ENCODE results near the gene AKR1D1.
A peak's percentile ranks its signal among the peaks of the same experiment; 100 is the strongest.
"Not testable (repeated sequence)": the region's sequence is repeated elsewhere in the genome, so short reads cannot be mapped to it uniquely, and the experiment has no call there.

Gene AKR1D1

DNA sequence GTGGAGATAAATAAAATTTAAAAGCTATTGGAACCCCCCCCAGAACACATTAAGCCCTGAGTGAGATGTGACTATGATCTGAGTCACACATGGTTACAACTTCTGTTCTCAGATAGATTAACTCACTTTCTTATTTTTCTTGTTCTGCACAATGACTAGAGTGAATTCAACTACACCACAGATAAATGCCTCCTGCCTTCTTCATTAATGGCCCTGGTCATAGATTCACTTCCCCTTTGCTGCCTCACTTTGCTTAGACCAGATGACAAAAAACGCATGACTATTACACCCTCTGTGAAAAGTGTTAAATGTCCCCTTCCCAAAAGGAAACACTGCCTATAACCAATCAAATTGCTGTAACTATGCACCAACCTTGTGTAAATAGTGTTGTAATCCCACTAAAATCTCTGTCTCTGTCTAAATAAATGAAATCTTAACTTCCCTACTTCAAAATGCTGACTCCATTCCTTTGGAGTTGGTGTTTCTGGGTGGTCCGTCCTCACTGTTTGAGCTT, 49.4 kb downstream of the AKR1D1 start:
- peak; percentile 0 for DNase-seq

DNA sequence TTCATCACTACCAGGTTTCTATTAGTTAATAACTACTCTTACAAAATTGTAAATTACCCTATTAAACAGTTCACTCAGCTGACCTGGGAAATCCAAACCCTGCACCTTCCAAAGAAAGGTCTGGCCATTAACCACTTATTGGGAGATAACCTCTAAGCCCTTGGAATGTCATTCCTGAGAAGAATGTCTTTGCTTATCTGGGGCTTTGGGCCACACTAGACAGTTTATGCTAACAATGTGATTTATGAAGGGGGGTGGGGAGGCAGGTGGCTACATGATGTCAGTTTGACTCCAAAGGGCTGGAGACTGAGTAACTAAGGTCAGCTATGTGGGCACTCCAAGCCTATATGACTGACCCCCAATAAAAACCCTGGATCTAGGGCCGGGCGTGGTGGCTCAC, 50.7 kb downstream of the AKR1D1 start:
- no peak for DNase-seq

DNA sequence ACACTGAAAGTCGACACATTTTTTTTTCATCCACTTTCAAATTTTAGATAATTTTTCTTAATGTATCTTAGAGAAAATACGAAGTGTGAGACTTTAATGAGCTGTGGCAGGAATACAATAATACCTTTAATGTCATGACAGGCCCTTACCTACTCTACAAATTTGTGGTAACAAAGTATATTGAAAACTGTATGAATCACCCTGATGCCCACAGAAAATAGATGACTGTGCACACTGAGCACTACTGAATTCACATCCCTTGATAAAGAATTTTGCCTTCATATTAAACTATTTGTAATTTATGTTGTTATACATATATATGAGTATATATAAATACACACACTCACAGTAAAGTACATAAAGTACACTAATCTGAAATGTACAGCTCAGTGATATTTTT, 51.7 kb downstream of the AKR1D1 start:
- no peak for DNase-seq

DNA sequence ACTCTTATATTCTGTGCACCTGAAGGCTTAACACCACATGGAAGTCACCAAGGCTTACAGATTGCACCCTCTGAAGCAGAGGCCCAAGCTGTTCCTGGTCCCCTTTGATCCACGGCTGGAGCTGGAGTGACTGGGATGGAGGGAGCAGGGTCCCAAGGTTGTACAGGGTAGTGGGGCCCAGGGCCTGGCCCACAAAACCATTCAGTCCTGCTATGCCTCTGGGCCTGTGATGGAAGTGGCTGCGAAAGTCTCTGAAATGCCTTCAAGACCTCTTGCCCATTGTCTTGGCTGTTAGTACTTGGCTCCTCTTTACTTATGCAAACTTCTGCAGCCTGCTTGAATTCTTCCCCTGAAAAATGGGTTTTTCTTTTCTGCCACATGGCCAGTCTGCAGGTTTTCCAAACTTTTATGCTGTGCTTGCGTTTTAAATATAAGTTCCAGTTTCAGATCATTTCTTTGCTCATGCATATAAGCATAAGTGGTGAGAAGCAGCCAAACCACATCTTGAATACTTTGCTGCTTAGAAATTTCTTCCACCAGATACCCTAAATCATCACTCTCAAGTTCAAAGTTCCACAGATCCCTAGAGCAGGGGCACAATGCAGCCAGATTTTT, 53.4 kb downstream of the AKR1D1 start:
- no peak for DNase-seq

DNA sequence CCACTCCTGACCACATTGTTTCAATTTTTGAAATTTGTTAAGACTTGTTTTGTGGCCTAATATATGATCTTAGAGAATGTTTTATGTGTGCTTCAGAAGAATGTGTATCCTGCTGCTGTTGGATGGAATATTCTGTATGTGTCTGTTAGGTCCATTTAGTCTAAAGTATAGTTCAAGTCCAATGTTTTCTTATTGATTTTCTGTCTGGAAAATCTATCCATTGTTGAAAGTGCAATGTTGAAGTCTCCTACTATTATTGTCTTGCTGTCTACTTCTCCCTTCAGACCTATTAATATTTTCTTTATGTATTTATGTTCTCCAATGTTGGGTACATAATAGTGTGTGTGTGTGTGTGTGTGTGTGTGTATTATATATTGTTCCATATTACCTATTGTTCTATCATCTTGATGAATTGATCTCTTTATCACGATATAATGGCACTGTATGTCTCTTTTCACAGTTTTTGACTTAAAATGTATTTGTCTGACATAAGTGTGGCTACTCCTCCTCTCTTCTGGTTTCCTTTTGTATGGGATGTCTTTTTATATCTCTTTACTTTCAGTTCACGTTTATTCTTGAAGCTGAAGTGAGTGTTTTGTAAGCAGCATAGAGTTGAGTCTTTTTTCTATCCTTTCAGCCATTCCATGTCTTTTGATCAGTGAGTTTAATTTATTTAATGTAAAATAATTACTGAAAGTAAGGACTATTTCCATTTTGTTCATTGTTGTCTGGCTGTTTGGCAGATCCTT, 61.3 kb downstream of the AKR1D1 start:
- DNase-seq: no peak

DNA sequence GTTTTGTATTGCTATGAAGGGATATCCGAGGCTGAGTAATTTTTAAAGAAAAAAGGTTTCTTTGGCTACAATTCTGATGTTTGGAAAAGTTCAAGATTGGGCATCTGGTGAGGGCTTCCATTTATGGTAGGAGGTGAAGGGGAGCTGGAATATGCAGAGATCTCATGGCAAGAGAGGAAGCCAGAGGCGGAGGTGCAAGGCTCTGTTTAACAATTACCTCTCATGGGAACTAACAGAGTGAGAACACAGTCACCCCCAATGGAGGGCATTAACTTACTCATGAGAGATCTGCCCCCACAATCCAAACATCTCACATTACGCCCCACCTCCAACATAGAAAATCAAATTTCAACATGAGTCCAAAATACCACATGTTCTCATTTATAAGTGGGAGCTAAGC, 62.0 kb downstream of the AKR1D1 start:
- DNase-seq: no peak

DNA sequence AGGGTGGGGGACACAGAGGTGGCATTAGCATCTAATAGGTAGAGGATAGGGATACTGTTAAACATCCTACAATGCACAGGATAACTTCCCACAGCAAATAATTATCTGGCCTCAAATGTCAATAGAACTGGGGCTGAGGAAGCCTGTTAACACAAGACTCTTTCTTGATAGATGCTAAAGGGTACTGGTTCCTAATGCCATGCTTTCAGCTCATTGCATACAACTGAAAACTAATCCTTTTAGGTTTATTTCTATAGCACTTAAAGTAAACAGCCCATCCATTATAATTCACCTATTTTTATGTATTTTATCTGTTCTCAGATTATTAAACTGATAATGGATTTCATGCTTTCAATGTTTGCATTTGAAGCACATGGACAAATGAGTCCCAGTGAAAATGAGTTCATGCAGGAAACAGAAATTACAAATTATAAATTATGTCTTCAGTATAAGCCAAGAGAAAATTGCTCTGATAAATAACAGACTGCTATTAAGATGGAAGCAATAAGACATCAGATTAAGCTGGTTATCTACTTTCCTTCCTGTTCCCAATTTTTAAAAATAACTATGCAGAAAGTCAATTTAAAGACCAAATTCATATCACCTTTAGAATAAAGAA, 66.4 kb downstream of the AKR1D1 start:
- no peak for DNase-seq

DNA sequence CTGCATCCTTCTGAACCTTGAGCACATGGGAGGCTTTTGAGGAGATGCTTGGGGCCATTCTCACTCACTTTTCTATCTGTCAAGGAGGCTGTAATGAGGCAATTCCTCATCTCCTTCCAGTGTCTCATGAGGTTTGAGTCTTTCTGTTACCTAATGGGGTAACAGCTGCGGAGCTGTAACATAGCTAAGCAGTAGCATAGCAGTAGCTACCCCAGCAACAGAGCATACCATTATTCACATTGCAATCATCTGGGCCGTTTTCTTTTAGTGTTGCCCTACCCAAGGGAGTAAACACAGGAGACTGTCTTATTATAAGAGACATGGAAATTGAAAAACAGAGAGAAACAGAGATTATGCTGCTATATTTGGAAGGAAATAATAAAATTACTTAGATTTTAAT, 68.7 kb downstream of the AKR1D1 start:
- DNase-seq: no peak

DNA sequence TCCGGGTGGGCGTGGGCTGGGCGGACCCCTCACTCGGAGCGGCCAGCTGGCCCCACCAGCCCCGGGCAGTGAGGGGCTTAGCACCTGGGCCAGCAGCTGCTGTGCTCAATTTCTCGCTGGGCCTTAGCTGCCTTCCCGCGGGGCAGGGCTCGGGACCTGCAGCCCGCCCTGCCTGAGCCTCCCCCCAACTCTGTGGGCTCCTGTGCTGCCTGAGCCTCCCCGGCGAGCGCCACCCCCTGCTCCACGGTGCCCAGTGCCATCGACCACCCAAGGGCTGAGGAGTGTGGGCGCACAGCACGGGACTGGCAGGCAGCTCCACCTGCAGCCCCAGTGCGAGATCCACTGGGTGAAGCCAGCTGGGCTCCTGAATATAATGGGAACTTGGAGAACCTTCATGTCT, 70.0 kb downstream of the AKR1D1 start:
- not testable (repeated sequence) for DNase-seq

DNA sequence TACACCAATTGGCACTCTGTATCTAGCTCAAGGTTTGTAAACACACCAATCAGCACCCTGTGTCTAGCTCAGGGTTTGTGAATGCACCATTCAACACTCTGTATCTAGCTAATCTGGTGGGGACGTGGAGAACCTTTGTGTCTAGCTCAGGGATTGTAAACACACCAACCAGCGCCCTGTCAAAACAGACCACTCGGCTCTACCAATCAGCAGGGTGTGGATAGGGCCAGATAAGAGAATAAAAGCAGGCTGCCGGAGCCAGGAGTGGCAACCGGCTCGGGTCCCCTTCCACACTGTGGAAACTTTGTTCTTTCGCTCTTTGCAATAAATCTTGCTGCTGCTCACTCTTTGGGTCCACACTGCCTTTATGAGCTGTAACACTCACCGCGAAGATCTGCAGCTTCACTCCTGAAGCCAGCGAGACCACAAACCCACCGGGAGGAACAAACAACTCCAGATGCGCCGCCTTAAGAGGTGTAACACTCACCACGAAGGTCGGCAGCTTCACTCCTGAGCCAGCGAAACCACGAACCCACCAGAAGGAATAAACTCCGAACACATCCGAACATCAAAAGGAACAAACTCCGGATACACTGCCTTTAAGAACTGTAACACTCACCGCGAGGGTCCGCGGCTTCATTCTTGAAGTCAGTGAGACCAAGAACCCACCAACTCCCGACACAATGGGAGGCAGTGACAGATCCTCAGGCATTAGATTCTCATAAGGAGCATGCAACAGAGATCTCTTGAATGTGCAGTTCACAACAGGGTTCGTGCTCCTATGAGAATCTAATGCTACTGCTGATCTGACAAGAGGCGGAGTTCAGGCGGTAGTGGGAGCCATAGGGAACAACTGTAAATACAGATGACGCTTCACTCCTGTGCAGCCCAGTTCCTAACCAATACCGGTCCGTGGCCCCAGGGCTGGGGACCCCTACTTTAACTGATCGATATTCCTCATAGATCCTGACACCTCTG, 70.8 kb downstream of the AKR1D1 start:
- DNase-seq: not testable (repeated sequence)

DNA sequence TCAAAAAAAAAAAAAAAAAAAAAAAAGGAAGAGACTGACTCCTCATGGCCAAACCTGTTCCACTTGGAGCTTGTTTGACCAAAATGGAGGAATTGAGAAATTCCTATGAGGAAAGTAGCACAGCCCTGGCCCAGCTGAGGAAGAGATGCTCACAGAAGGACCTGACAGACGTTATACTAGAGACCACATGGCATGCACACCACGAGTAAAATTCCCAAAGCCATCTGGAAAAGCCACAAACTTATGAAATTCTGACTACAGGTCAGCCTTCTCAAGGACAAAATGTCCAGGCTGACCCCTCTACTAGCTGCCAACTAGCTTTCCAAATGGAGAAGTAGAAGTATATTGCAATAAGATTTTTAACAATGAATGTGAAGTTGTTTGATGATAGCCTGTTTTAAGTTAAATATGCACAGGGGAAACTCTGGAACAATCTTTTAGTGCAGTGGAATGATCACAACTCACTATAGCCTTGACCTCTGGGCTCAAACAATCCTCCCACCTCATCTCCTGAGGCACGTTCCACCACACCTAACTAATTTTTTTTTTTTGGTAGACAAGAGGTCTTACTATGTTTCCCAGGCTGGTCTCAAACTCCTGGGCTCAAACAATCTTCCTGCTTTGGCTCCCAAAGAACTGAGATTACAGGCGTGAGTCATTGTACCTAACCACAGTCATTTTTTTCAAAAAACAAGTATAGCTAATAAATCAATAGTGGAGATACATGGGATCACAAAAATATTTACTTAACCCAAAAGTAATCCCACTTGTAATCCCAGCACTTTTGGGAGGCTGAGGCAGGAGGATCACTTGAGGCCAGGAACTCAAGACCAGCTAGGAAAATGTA, 75.7 kb downstream of the AKR1D1 start:
- DNase-seq: no peak

DNA sequence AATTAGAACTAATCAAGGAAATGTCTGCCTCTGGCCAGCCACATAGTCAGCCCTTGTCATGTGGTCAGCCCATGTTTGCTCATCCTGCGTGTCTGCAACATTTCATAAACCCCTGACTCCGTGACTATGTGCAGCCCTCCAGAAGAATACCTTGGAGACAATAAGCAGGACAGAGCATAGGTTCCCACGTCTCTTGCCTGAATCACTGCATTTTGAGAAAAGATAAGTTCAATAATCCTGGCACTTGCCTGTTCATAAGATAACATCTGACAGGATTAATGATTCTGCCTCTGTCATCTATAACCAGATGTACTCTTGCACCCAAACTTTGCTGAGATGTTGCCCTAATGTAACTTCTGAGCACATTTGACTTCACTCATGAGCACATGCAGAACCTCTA, 78.4 kb downstream of the AKR1D1 start:
- DNase-seq: no peak

DNA sequence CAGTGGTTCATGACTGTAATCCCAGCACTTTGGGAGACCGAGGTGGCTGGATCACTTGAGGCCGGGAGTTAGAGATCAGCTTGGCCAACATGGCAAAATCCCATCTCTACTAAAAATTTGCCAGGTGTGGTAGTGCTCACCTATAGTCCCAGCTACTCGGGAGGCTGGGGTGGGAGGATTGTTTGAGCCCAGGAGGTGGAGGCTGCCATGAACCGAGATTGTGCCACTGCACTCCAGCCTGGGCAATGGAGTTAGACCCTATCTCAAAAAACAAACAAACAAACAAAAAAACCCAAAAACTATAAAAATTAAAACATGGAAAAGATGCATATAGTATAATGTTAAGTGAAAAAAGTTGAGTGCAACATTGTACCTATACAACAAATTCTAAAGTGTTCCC, 81.4 kb downstream of the AKR1D1 start:
- DNase-seq: no peak

DNA sequence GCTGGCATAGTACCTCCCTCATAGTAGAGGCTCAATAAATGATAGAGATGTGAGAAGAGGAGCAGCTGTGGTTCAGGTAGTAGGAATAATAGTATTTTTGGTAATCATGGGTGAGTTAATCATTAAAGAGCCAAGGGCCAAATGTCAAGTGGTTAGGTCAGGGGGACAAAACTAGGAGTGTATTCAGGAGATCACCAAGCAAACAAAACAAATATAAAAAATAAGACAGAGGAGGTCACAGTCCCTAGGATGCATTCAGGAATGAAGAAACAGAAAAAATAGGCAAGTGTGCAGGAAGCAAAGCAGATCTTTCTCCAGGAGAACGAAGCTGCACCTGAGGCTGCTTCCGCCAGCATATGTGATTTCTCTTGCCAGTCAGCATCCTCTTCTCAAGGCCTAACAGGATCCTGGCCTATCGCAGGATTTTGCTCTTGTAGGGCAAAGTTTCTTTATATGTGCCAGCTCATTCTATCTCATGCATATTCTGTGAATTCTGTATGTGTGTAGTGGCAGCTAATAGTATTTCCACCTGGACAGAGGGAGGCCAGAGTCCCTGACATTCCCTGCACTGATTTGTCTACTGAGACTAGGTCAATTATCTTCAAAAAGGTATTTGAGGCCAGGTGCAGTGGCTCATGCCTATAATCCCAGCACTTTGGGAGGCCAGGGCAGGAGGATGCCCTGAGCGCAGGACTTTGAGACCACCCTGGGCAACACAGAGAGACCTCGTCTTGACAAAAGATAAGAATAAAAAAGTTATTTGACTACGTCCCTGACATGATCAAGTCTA, 82.7 kb downstream of the AKR1D1 start:
- DNase-seq: no peak

DNA sequence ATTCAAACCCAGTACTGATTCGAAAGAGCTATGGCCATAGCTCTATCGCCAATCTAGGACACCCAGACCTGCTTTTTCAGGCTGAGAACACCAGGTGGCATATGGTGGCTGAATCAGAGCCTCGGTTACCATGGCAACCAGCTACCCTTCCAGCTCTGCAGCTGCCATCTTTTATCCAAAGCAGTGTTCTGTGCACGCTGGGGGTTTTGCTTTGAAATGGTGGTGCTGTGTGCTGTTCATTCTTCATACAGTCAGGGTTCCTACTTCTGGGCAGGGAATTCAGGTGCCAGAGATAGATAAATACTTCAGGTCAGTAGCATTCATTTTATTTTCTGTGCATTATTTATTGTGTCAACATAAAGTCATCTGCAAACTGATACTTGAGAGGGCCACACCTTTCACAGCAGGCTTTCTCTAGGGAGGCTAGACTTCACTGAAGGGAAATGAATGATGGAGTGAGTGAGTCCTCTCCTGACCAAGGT, 85.4 kb downstream of the AKR1D1 start:
- DNase-seq: peak; percentile 84

DNA sequence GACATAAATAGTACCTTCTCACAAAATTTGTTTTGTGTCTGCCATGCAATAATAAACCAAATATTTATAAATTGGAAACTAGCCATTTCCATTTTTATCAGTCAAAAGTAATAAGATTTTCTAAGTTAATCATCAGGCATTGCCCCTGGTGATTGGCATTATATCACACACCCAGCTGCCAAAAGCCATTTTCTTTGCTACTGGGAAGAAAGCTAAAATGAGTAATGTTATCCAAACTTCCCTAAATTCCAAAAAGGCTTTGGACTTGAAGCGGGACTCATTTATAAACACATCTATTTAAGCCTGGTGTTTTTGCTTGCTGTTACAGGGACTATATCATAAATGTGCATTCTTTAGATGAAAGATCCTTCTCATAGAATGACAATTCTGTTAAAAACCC, 86.0 kb downstream of the AKR1D1 start:
- DNase-seq: no peak

DNA sequence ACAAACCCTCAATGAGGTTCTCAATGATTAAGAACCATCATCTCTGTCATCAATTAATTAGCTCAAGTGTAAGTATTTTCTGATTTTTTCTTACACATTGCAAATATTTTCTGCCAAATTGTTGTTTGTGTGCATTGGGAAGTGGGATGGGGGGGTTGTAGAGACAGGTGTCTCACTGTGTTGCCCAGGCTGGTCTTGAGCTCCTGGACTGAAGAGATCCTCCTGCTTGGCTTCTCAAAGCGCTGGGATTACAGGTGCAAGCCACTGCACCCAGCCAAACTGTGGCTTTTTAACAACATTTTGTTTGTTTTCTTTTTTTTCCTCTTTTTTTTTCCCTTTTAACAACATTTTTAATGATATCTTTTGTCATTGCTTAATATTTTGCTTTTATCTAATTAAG, 87.5 kb downstream of the AKR1D1 start:
- no peak for DNase-seq

DNA sequence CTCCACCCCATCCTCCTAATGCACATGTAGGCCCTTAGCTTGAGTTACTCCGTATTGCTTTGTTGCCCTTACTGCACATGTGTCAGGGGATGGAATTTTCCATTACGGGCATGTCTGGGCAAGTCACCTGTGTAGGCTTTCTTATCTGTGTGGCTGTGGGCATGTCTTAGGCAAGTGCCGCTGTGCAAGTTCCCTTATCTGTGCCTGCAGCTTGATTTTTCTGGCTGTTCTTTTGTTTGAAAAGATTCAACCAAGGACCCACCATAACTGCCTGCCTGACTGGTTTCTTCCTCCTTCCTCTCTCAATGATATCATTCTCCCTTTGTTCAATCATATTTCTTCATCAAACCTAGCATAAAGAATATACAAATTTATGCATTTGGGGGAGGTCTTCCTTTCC, 88.5 kb downstream of the AKR1D1 start:
- DNase-seq: no peak

DNA sequence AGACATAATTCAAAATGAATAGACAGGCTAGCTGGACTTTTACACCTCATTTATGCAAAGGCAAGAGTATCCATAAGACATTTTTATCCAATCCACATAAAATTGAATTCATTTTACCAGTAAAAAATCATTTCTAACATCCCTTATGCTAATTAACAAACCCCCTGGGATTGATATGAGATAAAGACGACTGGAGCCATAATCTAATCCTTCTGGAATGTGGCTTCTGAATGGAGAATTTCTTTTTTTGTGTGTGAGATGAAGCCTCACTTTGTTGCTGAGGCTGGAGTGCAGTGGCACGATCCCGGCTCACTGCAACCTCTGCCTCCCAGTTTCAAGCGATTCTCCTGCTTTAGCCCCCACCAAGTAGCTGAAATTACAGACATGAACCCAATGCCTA, 90.4 kb downstream of the AKR1D1 start:
- DNase-seq: no peak

DNA sequence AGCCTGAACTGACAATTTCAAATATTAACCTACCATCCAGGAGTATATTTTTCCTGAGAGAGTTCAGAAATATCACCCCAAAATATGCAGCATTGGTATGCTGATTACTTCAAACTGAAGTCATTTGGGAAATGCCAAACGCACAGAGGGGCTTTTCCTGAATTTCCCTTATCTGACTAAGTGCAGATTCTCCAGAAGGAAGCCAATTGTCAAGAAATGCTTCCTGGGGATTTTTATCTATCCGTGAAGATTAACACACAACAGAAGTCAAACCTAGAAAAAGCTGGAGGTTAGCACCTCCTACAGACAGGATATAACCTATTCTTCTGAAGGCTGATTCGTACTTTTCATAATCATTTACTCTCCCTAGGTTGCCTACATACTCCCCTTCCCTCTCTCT, 91.0 kb downstream of the AKR1D1 start:
- DNase-seq: no peak

DNA sequence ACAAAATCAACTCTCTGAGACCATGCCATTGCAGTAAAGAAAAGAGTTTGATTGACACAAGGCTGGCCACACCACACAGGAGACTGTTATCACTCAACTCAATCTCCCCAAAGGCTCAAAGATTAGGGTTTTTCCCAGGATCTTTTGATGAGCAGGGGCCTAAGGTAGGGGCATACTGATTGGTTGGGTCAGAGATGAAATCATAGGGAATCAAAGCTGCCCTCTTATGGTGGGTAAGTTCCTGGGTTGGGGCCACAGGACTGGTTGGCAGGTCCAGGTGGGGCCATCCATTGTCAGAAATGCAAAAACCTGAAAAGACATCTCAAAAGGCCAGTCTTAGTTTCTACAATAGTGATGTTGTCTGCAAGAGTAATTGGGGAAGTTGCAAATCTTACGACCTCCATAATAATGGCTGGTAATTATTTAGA, 91.6 kb downstream of the AKR1D1 start:
- no peak for DNase-seq
